ENCODE data around the gene NETO2. TPM values are rescaled to one million over a fixed set of nuclear protein-coding genes. Genes with fewer than 3 reads are reported as not detected.

NETO2 gene
- polyA plus RNA-seq, 2 donors = 3.0 to 5.0 TPM

Other genes with a start within 250 kb of the NETO2 start
- gene DNAJA2, start 170.3 kb downstream of the NETO2 start, polyA plus RNA-seq = 10 to 100 TPM; 31.1 to 39.2 TPM

Measured in esophagus (tissue), 2 donors.